ENCODE measurements around the gene GORASP1. TPM values are rescaled to one million over a fixed set of nuclear protein-coding genes. Genes with fewer than 3 reads are reported as not detected.

Gene GORASP1
- total and polyA plus RNA-seq, 2 experiments from 2014 or later = 10.3 to 38.3 TPM

DNA sequence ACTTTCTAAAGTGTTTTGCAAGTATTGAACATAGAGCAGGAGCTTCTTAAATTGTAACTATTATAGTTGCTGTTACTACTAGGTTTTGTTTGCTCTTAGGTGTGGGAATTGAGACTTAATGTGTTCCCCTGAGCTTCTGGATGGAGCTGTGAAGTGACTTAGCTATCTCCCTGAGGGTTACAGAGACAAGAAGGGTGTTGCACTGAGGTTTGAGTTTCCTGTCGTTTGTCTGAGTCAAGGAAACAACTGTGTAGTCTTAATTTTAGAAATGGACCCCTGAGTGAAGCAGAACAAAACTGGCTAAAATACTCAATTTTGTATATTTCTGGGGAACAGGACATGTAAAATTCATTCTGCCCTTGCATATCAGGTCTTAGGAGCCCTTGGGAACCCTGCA is 20.5 kb upstream of the GORASP1 start:
- no peaks in the 10 kb centered on the region for H3K9me2 ChIP-seq (ENCODE audit: insufficient read depth)
- DNase-seq (ENCODE audit: low spot score) (no peak), ATAC-seq (no peak)
- H3K4me1 ChIP-seq (ENCODE audit: insufficient read depth) = no peaks in the 10 kb centered on the region
- H2AFZ ChIP-seq = no peak overlapping the region
- H3K4me3 ChIP-seq = no peak overlapping the region
- H3K27ac ChIP-seq (ENCODE audit: low read depth) = no peak overlapping the region
- TF ChIP-seq, protein P1, sequence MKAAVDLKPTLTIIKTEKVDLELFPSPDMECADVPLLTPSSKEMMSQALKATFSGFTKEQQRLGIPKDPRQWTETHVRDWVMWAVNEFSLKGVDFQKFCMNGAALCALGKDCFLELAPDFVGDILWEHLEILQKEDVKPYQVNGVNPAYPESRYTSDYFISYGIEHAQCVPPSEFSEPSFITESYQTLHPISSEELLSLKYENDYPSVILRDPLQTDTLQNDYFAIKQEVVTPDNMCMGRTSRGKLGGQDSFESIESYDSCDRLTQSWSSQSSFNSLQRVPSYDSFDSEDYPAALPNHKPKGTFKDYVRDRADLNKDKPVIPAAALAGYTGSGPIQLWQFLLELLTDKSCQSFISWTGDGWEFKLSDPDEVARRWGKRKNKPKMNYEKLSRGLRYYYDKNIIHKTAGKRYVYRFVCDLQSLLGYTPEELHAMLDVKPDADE (IDR thresholded peaks at IDR 0.05) = no peak
- TF ChIP-seq ZNF114 (CRISPR knock-in tag; IDR thresholded peaks at IDR 0.05) (no peak), STAT1 (IDR thresholded peaks at IDR 0.05; ENCODE audit: unreplicated experiment) (no peak), EZH2phosphoT487 (IDR thresholded peaks at IDR 0.05; ENCODE audit: unreplicated experiment) (no peak), EZH2 (IDR thresholded peaks at IDR 0.05; ENCODE audit: low read depth, unreplicated experiment) (no peak), NANOG (IDR thresholded peaks at IDR 0.05; ENCODE audit: borderline replicate concordance) (no peak), JUNB (IDR thresholded peaks at IDR 0.05; ENCODE audit: unreplicated experiment) (no peak), POLR2AphosphoS5 (IDR thresholded peaks at IDR 0.05; ENCODE audit: low read depth) (no peak), CREB1 (CRISPR knock-in tag; IDR thresholded peaks at IDR 0.05; ENCODE audit: low read depth) (no peak), ZNF331 (CRISPR knock-in tag; IDR thresholded peaks at IDR 0.05; ENCODE audit: low read depth) (no peak)
- TF ChIP-seq, protein P2, sequence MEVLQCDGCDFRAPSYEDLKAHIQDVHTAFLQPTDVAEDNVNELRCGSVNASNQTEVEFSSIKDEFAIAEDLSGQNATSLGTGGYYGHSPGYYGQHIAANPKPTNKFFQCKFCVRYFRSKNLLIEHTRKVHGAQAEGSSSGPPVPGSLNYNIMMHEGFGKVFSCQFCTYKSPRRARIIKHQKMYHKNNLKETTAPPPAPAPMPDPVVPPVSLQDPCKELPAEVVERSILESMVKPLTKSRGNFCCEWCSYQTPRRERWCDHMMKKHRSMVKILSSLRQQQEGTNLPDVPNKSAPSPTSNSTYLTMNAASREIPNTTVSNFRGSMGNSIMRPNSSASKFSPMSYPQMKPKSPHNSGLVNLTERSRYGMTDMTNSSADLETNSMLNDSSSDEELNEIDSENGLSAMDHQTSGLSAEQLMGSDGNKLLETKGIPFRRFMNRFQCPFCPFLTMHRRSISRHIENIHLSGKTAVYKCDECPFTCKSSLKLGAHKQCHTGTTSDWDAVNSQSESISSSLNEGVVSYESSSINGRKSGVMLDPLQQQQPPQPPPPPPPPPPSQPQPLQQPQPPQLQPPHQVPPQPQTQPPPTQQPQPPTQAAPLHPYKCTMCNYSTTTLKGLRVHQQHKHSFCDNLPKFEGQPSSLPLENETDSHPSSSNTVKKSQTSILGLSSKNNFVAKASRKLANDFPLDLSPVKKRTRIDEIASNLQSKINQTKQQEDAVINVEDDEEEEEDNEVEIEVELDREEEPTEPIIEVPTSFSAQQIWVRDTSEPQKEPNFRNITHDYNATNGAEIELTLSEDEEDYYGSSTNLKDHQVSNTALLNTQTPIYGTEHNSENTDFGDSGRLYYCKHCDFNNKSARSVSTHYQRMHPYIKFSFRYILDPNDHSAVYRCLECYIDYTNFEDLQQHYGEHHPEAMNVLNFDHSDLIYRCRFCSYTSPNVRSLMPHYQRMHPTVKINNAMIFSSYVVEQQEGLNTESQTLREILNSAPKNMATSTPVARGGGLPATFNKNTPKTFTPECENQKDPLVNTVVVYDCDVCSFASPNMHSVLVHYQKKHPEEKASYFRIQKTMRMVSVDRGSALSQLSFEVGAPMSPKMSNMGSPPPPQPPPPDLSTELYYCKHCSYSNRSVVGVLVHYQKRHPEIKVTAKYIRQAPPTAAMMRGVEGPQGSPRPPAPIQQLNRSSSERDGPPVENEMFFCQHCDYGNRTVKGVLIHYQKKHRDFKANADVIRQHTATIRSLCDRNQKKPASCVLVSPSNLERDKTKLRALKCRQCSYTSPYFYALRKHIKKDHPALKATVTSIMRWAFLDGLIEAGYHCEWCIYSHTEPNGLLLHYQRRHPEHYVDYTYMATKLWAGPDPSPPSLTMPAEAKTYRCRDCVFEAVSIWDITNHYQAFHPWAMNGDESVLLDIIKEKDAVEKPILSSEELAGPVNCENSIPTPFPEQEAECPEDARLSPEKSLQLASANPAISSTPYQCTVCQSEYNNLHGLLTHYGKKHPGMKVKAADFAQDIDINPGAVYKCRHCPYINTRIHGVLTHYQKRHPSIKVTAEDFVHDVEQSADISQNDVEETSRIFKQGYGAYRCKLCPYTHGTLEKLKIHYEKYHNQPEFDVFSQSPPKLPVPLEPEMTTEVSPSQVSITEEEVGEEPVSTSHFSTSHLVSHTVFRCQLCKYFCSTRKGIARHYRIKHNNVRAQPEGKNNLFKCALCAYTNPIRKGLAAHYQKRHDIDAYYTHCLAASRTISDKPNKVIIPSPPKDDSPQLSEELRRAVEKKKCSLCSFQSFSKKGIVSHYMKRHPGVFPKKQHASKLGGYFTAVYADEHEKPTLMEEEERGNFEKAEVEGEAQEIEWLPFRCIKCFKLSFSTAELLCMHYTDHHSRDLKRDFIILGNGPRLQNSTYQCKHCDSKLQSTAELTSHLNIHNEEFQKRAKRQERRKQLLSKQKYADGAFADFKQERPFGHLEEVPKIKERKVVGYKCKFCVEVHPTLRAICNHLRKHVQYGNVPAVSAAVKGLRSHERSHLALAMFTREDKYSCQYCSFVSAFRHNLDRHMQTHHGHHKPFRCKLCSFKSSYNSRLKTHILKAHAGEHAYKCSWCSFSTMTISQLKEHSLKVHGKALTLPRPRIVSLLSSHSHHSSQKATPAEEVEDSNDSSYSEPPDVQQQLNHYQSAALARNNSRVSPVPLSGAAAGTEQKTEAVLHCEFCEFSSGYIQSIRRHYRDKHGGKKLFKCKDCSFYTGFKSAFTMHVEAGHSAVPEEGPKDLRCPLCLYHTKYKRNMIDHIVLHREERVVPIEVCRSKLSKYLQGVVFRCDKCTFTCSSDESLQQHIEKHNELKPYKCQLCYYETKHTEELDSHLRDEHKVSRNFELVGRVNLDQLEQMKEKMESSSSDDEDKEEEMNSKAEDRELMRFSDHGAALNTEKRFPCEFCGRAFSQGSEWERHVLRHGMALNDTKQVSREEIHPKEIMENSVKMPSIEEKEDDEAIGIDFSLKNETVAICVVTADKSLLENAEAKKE (CRISPR knock-in tag; IDR thresholded peaks at IDR 0.05) = no peak
- TF ChIP-seq, protein P3, sequence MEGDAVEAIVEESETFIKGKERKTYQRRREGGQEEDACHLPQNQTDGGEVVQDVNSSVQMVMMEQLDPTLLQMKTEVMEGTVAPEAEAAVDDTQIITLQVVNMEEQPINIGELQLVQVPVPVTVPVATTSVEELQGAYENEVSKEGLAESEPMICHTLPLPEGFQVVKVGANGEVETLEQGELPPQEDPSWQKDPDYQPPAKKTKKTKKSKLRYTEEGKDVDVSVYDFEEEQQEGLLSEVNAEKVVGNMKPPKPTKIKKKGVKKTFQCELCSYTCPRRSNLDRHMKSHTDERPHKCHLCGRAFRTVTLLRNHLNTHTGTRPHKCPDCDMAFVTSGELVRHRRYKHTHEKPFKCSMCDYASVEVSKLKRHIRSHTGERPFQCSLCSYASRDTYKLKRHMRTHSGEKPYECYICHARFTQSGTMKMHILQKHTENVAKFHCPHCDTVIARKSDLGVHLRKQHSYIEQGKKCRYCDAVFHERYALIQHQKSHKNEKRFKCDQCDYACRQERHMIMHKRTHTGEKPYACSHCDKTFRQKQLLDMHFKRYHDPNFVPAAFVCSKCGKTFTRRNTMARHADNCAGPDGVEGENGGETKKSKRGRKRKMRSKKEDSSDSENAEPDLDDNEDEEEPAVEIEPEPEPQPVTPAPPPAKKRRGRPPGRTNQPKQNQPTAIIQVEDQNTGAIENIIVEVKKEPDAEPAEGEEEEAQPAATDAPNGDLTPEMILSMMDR (conservative IDR thresholded peaks at IDR 0.05; ENCODE audit: low read depth in 2 of 2) = no peak
- TF ChIP-seq, protein P4, sequence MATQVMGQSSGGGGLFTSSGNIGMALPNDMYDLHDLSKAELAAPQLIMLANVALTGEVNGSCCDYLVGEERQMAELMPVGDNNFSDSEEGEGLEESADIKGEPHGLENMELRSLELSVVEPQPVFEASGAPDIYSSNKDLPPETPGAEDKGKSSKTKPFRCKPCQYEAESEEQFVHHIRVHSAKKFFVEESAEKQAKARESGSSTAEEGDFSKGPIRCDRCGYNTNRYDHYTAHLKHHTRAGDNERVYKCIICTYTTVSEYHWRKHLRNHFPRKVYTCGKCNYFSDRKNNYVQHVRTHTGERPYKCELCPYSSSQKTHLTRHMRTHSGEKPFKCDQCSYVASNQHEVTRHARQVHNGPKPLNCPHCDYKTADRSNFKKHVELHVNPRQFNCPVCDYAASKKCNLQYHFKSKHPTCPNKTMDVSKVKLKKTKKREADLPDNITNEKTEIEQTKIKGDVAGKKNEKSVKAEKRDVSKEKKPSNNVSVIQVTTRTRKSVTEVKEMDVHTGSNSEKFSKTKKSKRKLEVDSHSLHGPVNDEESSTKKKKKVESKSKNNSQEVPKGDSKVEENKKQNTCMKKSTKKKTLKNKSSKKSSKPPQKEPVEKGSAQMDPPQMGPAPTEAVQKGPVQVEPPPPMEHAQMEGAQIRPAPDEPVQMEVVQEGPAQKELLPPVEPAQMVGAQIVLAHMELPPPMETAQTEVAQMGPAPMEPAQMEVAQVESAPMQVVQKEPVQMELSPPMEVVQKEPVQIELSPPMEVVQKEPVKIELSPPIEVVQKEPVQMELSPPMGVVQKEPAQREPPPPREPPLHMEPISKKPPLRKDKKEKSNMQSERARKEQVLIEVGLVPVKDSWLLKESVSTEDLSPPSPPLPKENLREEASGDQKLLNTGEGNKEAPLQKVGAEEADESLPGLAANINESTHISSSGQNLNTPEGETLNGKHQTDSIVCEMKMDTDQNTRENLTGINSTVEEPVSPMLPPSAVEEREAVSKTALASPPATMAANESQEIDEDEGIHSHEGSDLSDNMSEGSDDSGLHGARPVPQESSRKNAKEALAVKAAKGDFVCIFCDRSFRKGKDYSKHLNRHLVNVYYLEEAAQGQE (IDR thresholded peaks at IDR 0.05; ENCODE audit: unreplicated experiment) = no peak
- H3K4me3 Mint-ChIP-seq = no peak overlapping the region
- no peak overlapping the region for H3K4me2 ChIP-seq
- H3K4me1 Mint-ChIP-seq = peaks cover 6% of the 10 kb centered on the region; the same call in 2 of the 3 replicates
- no peak overlapping the region for H3K27ac Mint-ChIP-seq
- H3F3A ChIP-seq (replicated peaks; ENCODE audit: low read depth) = no peaks in the 10 kb centered on the region
- H3K9me3 Mint-ChIP-seq = no peaks in the 10 kb centered on the region
- H3K27me3 ChIP-seq (ENCODE audit: insufficient read depth) = no peaks in the 10 kb centered on the region
- H3K27me3 Mint-ChIP-seq (ENCODE audit: insufficient read depth, low read depth, poor library complexity) = peaks cover 6% of the 10 kb centered on the region
- H3K36me3 Mint-ChIP-seq (ENCODE audit: low read depth) = no peaks in the 10 kb centered on the region
- no peaks in the 10 kb centered on the region for H3K36me3 ChIP-seq (ENCODE audit: insufficient read depth)
- H4K20me1 ChIP-seq (replicated peaks; ENCODE audit: insufficient read depth) = no peaks in the 10 kb centered on the region
- no peaks in the 10 kb centered on the region for H3K79me2 ChIP-seq (replicated peaks; ENCODE audit: insufficient read depth)
